Measurements from ENCODE around the gene PAK1. TPM values are rescaled to one million over a fixed set of nuclear protein-coding genes. Genes with fewer than 3 reads are reported as not detected.

PAK1 gene
- polyA plus RNA-seq, 1 donor (not counting 4 experiments of a cell fraction or from before 2014, with no cell fraction given) = 78.2 TPM

DNA sequence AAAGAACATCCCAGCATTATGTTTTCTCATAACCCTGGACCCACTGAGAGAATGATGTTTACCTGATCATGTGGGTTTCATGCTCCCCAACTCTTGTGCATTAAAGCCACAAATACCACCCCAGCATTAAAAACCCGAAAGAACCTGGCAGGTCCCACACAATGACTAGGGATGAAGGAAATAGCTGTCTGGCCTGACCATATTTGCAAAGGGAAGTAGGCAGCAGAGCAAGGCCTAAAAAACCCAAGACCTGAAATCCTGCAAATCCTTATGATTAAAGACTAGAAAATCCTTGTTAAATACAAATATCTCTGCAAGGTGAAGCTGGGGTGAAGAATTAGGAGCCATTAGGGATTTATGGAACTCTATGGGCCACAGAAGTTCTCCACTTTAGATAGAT is 23.7 kb downstream of the PAK1 start:
- no peaks in the 10 kb centered on the region for H3K27me3 ChIP-seq (ENCODE audit: control insufficient read depth, extremely low read depth, insufficient read depth, low read length)
- TF ChIP-seq EZH2 (IDR thresholded peaks at IDR 0.05; ENCODE audit: low read length) (no peak), CTCF (optimal IDR thresholded peaks at IDR 0.05 in 1 of 3, IDR thresholded peaks at IDR 0.05 in 1 of 3, conservative IDR thresholded peaks at IDR 0.05 in 1 of 3; ENCODE audit: extremely low read depth in 1 of 3, insufficient read depth in 2 of 3, low read length in 3 of 3) (no peak)
- DNase-seq (ENCODE audit: low read depth, low spot score) (no peak), FAIRE-seq (no peak)
- no peak overlapping the region for H2AFZ ChIP-seq (ENCODE audit: control insufficient read depth, low read length)
- peaks cover 2% of the 10 kb centered on the region for H3K9me1 ChIP-seq (ENCODE audit: control insufficient read depth, extremely low read depth, insufficient read depth, low read length)
- H4K20me1 ChIP-seq (ENCODE audit: control insufficient read depth, extremely low read depth, insufficient read depth, low read length) = no peaks in the 10 kb centered on the region
- H3K4me3 ChIP-seq (ENCODE audit: control insufficient read depth in 2 of 3, extremely low read depth in 1 of 3, insufficient read depth in 2 of 3, low read depth in 1 of 3, low read length in 3 of 3) = no peak overlapping the region
- no peak overlapping the region for H3K4me2 ChIP-seq (ENCODE audit: control insufficient read depth, extremely low read depth, insufficient read depth, low read depth, low read length)
- no peaks in the 10 kb centered on the region for H3K79me2 ChIP-seq (ENCODE audit: control insufficient read depth, insufficient read depth, low read length)
- H3K9ac ChIP-seq (ENCODE audit: control insufficient read depth, extremely low read depth, insufficient read depth, low read length) = no peak overlapping the region
- H3K9me3 ChIP-seq (ENCODE audit: control insufficient read depth, low read depth, low read length) = no peaks in the 10 kb centered on the region
- H3K36me3 ChIP-seq (ENCODE audit: control insufficient read depth in 2 of 2, extremely low read depth in 1 of 2, insufficient read depth in 2 of 2, low read length in 2 of 2) = no peaks in the 10 kb centered on the region
- no peak overlapping the region for H3K27ac ChIP-seq (ENCODE audit: control insufficient read depth, insufficient read depth, low read length)
- peaks cover 14% of the 10 kb centered on the region for H3K4me1 ChIP-seq (ENCODE audit: control insufficient read depth, extremely low read depth, insufficient read depth, low read length)
- dilution Hi-C loops (cut with MboI; ENCODE audit: extremely low pct_ligation_motif_present, low sequenced_read_pairs) = no loop called here

GRCh38 chr11:77449784-77450183 is 24.1 kb downstream of the PAK1 start:
- H4K20me1 ChIP-seq (ENCODE audit: control insufficient read depth, extremely low read depth, insufficient read depth, low read length) = no peaks in the 10 kb centered on the region
- no peak overlapping the region for H3K4me3 ChIP-seq (ENCODE audit: control insufficient read depth in 2 of 3, extremely low read depth in 1 of 3, insufficient read depth in 2 of 3, low read depth in 1 of 3, low read length in 3 of 3)
- no peaks in the 10 kb centered on the region for H3K9me3 ChIP-seq (ENCODE audit: control insufficient read depth, low read depth, low read length)
- H3K79me2 ChIP-seq (ENCODE audit: control insufficient read depth, insufficient read depth, low read length) = no peaks in the 10 kb centered on the region
- H3K9ac ChIP-seq (ENCODE audit: control insufficient read depth, extremely low read depth, insufficient read depth, low read length) = no peak overlapping the region
- no peak overlapping the region for H3K4me2 ChIP-seq (ENCODE audit: control insufficient read depth, extremely low read depth, insufficient read depth, low read depth, low read length)
- dilution Hi-C loops (cut with MboI; ENCODE audit: extremely low pct_ligation_motif_present, low sequenced_read_pairs) = no loop called here
- TF ChIP-seq CTCF (optimal IDR thresholded peaks at IDR 0.05 in 1 of 3, IDR thresholded peaks at IDR 0.05 in 1 of 3, conservative IDR thresholded peaks at IDR 0.05 in 1 of 3; ENCODE audit: extremely low read depth in 1 of 3, insufficient read depth in 2 of 3, low read length in 3 of 3) (no peak), EZH2 (IDR thresholded peaks at IDR 0.05; ENCODE audit: low read length) (no peak)
- H3K36me3 ChIP-seq (ENCODE audit: control insufficient read depth in 2 of 2, extremely low read depth in 1 of 2, insufficient read depth in 2 of 2, low read length in 2 of 2) = no peaks in the 10 kb centered on the region
- DNase-seq (ENCODE audit: low read depth, low spot score) (no peak), FAIRE-seq (no peak)
- no peak overlapping the region for H2AFZ ChIP-seq (ENCODE audit: control insufficient read depth, low read length)
- H3K27me3 ChIP-seq (ENCODE audit: control insufficient read depth, extremely low read depth, insufficient read depth, low read length) = no peaks in the 10 kb centered on the region
- H3K27ac ChIP-seq (ENCODE audit: control insufficient read depth, insufficient read depth, low read length) = no peak overlapping the region
- H3K4me1 ChIP-seq (ENCODE audit: control insufficient read depth, extremely low read depth, insufficient read depth, low read length) = peaks cover 14% of the 10 kb centered on the region
- peaks cover 2% of the 10 kb centered on the region for H3K9me1 ChIP-seq (ENCODE audit: control insufficient read depth, extremely low read depth, insufficient read depth, low read length)
